SK-N-MC (cell line): ENCODE data around the gene SLC39A11.

ENCODE experiments used
- DNase-seq: peaks from one replicate; pipeline ENCODE4 v3.0.0-alpha.2; 2011; ENCODE audit warnings: low read depth, low spot score
- H3K27ac ChIP-seq: fragments of 200-600 bp; sonication (generic); 2 replicates; pipeline ENCODE4 v1.5.1; 2016; ENCODE audit warnings: mixed run types
- H3K36me3 ChIP-seq: fragments of 200-600 bp; sonication (generic); 2 replicates; pipeline ENCODE4 v1.6.1; 2017; ENCODE audit warnings: antibody characterized with exemption, low read length, mixed read lengths; ENCODE audit not compliant: insufficient read depth
- H3K4me3 ChIP-seq: fragments of 200-600 bp; sonication (generic); 2 replicates; pipeline ENCODE4 v1.5.1; 2016
- H3K9ac ChIP-seq: fragments of 200-600 bp; sonication (generic); 2 replicates; pipeline ENCODE4 v1.8.0; 2017; ENCODE audit warnings: mixed run types, mixed read lengths; ENCODE audit not compliant: insufficient read length
- H3K9me3 ChIP-seq: fragments of 200-600 bp; sonication (generic); 2 replicates; pipeline ENCODE4 v1.6.1; 2017; ENCODE audit warnings: low read depth, mild to moderate bottlenecking, antibody characterized with exemption, low read length, moderate library complexity, mixed read lengths
- EZH2 ChIP-seq: fragments of 200-600 bp; sonication (generic); IDR thresholded peaks from one replicate; pipeline ENCODE4 v1.6.1; 2017; ENCODE audit warnings: antibody characterized with exemption
- FOXP2 ChIP-seq: optimal IDR thresholded peaks from 2 replicates; pipeline ENCODE3; 2011; ENCODE audit warnings: mild to moderate bottlenecking, moderate library complexity; ENCODE audit not compliant: insufficient read depth; ENCODE audit errors: extremely low read length, control extremely low read depth
- POLR2AphosphoS5 ChIP-seq: IDR thresholded peaks from 2 replicates; pipeline ENCODE4 v1.6.1; 2012; ENCODE audit warnings: mild to moderate bottlenecking, low read depth, low read length, borderline replicate concordance

Gene SLC39A11

DNA sequence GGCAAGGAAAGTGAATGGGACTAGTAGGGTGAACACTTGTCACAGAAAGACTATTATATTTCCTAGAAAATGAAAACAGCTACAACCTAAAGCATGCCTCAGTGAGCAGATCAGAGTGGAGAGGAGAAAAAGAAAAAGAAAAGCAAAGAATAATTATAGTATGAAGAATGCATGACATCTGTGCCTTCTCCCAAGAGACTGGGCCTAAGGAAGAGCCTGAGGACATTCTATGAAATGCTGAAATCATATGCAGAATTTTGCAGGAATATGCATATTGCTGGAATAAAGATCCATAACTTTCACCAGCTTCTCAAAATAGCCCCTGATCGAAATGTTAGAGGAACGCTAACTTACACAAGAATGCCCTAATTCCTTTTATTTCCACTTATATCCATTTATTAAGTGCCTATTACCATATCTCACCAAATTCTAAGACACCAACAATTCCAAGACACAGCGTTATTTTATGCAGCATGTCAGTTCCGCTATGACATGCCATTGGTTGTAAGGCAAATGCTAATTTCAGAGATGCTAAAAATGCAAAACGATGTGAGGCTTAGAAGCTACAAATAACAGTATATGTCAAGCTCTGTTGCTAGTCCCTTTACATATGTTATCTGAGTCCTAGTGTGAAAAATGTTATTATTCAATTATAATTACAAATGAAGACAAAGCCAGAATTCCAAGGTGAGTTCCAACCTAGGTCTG lies 171.0 kb downstream of the SLC39A11 start:
- DNase-seq = no peak
- H3K4me3 ChIP-seq = no peak overlapping the region
- H3K9me3 ChIP-seq = no peaks in the 10 kb centered on the region
- TF ChIP-seq POLR2AphosphoS5 (no peak), EZH2 (no peak), FOXP2 (no peak)
- H3K27ac ChIP-seq = no peak overlapping the region
- H3K36me3 ChIP-seq = no peaks in the 10 kb centered on the region
- no peak overlapping the region for H3K9ac ChIP-seq

DNA sequence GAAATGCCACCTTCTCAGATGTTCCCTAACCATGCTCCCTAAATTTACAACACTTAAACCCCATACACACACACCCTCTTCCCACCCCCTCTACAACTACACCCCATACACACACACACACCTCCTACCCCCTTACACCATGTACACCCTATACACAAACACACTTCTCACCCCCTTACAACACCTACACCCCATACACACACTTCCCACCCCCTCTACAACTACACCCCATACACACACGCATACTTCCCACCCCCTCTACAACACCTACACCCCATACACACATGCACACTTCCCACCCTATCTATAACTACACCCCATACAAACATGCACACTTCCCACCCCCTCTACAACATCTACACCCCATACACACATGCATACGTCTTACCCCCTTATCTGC lies 172.0 kb downstream of the SLC39A11 start:
- H3K36me3 ChIP-seq = no peaks in the 10 kb centered on the region
- no peaks in the 10 kb centered on the region for H3K9me3 ChIP-seq
- DNase-seq = no peak
- no peak overlapping the region for H3K27ac ChIP-seq
- no peak overlapping the region for H3K4me3 ChIP-seq
- no peak overlapping the region for H3K9ac ChIP-seq
- no peak for TF ChIP-seq EZH2
- TF ChIP-seq FOXP2 = no peak
- no peak for TF ChIP-seq POLR2AphosphoS5

DNA sequence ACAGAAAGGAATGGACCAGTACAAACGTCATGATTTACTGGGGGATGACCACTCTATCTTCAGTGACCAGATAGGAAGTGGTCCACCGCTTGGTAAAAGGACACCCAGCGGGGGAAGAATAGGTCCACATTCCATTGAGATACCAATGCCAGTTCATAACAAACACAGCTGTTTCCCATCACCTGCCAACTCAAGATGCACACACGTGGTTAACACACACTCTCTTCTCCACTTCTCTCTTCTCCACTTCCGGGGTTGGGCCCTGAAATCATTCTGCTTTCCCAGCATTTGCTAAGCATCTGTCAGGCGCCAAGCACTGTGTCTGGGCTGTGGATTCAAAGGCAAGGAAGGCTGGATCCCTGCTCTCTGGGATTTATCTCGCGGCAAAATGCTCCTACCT lies 175.5 kb downstream of the SLC39A11 start:
- TF ChIP-seq FOXP2 = no peak
- no peak for DNase-seq
- no peak overlapping the region for H3K27ac ChIP-seq

DNA sequence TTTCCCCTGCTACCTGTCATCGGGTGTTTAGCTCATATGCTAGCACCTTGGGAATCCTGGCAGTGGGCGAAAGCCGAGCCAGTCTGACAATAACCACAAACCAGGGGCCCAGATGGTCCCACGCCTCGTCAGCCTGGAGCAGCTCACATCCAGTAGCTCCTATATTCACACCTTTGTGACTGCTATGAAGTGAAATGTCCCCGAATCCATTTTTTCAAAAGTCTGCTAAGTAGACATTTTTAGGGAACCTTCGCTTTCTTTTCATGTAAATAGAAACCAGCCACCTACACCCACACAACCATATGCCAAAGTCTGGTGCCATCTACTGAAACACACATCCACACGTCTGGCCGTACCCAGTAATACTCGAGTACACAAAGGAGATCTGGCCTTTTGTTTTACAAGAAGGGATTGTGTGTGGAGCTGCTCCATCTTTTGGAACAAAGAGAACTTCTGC lies 176.8 kb downstream of the SLC39A11 start:
- no peak for DNase-seq
- no peaks in the 10 kb centered on the region for H3K9me3 ChIP-seq
- H3K4me3 ChIP-seq = no peak overlapping the region
- no peak overlapping the region for H3K27ac ChIP-seq
- no peak overlapping the region for H3K9ac ChIP-seq
- no peak for TF ChIP-seq EZH2
- H3K36me3 ChIP-seq = no peaks in the 10 kb centered on the region

More for the DNA sequence above, 175.5 kb downstream of the SLC39A11 start:
- Histone ChIP-seq H3K36me3 (no peaks in the 10 kb centered on the region), H3K9ac (no peak overlapping the region), H3K9me3 (no peaks in the 10 kb centered on the region), H3K4me3 (no peak overlapping the region)

DNA sequence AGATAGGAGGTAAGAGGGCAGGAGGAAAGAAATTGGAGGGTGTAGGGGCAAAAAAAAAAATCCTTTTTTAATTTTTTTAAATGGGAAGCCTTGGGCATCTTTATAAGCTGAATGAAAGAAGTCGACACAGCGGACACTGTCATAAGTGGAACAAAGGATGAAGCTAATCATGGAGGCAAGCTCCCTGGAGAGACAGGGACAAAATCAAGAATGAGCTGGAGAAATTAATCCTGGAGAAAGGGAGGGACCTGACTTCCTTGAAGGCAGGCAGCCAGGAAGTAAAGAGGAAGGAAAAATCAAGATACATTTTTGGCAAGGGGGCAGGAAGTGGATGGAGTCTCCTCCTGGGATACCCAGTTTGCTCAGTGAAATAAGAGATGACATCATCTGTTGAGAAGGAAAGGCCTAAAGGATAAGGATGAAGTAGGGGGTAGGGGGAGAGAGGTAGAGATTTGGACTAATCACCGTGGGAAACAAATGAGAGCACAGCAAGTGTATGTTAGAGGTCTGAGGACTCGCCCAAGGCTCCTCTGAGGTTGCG lies 179.3 kb downstream of the SLC39A11 start:
- H3K9me3 ChIP-seq = no peaks in the 10 kb centered on the region
- no peak for DNase-seq
- H3K9ac ChIP-seq = no peak overlapping the region
- TF ChIP-seq POLR2AphosphoS5 (no peak), FOXP2 (no peak), EZH2 (no peak)
- no peaks in the 10 kb centered on the region for H3K36me3 ChIP-seq
- no peak overlapping the region for H3K27ac ChIP-seq
- no peak overlapping the region for H3K4me3 ChIP-seq

DNA sequence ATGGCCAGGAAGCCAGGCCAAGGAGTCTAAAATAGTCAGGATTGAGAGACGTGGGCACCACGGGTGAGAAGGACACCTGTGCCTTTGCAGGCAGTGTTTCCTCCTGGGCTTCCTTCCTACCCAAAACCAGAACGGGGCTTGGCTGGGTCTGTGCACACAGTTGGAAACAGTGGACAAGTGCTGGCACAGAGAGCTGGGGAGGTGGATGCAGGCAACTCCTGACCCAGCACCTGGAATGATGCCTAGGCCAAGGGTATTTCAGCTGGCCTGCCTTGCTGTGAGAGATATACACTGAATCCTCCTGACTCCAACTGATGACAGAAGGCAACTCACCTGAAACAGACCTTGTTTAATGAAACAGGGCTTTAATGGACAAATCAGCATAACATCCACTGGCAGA lies 186.2 kb downstream of the SLC39A11 start:
- TF ChIP-seq POLR2AphosphoS5 (no peak), FOXP2 (no peak), EZH2 (no peak)
- Histone ChIP-seq H3K9ac (no peak overlapping the region), H3K36me3 (no peaks in the 10 kb centered on the region), H3K27ac (no peak overlapping the region), H3K4me3 (no peak overlapping the region), H3K9me3 (no peaks in the 10 kb centered on the region)
- DNase-seq = no peak

- Histone ChIP-seq H3K9ac (no peak overlapping the region), H3K4me3 (no peak overlapping the region), H3K9me3 (no peaks in the 10 kb centered on the region), H3K27ac (no peak overlapping the region), H3K36me3 (no peaks in the 10 kb centered on the region)
- TF ChIP-seq POLR2AphosphoS5 = no peak
- TF ChIP-seq EZH2 = no peak
- TF ChIP-seq FOXP2 = no peak
- no peak for DNase-seq
Observed at GRCh38 chr17:72903522-72903921, 189.0 kb downstream of the SLC39A11 start.

GRCh38 chr17:72901657-72902056 lies 190.8 kb downstream of the SLC39A11 start:
- Histone ChIP-seq H3K9me3 (no peaks in the 10 kb centered on the region), H3K4me3 (no peak overlapping the region), H3K9ac (no peak overlapping the region), H3K36me3 (no peaks in the 10 kb centered on the region), H3K27ac (no peak overlapping the region)
- TF ChIP-seq POLR2AphosphoS5 (no peak), EZH2 (no peak), FOXP2 (no peak)
- no peak for DNase-seq

DNA sequence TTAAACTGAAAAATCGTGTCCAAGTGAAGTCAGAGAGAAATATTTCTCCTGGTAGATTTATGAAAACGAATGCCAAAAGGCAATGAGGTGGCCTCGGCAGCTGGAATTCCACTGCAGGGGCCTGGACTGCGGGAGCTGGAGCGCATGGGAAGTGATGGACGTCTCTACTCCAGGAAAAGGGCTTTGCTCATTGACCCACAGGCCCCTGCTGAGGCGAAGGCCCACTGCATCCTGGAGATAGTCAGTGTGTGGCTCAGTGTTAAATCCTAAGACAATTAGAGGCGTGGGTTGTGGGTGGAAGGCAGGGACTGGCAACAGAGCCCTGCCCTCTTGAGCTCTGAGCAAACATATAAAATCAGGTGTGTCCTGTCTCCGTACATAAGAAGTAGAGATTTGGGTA lies 191.4 kb downstream of the SLC39A11 start:
- H3K27ac ChIP-seq = no peak overlapping the region
- TF ChIP-seq FOXP2 (no peak), EZH2 (no peak), POLR2AphosphoS5 (no peak)
- no peak overlapping the region for H3K9ac ChIP-seq
- no peaks in the 10 kb centered on the region for H3K9me3 ChIP-seq
- DNase-seq = no peak
- no peaks in the 10 kb centered on the region for H3K36me3 ChIP-seq
- no peak overlapping the region for H3K4me3 ChIP-seq
